GM19240 (cell line): ENCODE data around the gene ETNK2.

Experiments used
- DNase-seq: peaks from one replicate; pipeline ENCODE4 v3.0.0; 2011; ENCODE audit warnings: low spot score; ENCODE audit not compliant: insufficient read length

ETNK2 gene

DNA sequence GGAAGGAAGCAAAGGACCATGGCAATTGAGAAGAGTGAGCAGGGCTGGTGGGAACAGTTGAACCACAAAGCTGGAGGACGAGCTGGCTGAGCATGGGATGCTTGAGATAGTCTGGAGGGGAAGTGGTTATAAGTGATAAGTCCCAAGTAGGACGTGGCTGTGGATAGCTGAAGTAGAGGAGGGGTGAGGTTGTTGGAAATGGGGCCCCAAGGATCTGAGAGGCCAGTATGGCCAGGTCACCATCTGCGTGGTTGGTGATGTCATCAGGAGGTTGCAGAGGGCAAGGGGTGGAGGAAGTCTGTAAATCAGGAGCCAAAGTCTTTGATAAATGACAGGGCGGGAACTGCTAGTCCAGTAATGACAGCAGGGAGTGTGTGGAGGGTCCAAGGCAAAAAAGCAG, 25.3 kb upstream of the ETNK2 start:
- no peak for DNase-seq

DNA sequence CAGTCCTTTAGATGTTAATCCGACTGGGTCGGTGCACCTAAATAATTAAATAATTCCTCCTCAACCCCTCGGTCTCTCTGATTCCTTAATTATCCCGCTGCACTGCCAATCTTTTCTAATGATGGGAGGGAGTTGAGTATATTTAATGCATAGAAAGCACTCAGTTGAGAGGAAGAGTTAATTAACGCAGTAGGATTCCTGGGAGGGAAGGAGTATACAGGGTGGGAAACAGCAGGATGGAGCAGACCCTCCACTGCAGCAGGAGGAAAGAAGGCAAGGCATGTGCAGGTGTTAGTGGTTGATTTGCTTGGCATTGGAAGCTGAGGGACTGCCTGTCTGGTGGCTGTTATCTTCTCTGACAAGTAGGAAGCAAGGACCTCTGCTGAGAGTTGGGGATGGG, 24.2 kb upstream of the ETNK2 start:
- no peak for DNase-seq

DNA sequence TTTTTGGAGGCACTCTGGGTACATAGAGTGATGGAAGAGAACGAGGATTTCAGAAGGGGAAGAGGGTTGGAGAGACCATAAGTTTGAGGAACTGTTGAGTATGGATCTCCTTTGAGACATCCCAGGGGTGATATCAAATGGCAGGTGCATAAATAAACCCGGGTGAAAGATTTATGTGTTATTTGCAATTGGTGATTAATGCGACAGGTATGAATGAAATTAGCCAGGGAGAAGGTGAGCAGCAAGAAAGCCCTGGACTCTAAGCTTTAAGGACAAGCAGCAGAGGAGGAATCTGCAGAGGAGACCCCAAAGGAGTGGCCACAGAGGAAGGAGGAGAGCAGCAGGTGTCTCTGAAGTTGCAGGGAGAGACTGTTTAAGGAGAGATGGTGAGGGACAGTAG, 23.1 kb upstream of the ETNK2 start:
- no peak for DNase-seq

DNA sequence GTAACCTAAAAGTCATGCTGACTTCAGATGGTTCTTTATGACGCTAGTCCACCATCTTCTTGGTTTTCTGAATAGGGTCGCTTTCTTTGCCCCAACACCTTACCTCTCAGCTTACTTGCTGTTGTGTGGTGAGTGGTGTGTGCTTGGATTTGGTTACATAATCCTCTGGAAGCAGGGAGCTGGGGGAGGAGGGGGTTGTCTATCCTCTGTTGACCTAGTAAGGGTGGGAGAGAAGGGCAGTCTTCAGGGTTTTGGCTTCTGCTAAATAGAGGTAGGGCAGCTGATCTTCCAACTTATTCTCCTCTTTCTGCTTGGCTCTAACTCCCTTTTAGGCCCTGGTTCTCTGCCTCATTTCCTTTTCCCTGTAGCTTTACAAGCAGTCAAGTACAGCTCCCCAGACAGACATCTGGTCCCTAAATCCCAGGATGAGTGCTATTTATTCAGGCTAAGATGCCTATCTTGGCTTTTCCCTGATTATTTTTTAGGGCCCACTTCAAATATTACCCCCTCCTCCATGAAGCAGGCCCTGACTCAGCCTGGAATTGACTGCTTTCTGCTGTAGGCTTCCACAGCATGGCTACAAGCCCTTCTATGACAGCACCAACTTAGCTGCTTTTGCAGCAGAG, 20.7 kb upstream of the ETNK2 start:
- no peak for DNase-seq

GRCh38 chr1:204171751-204172178, 19.9 kb upstream of the ETNK2 start:
- no peak for DNase-seq

DNA sequence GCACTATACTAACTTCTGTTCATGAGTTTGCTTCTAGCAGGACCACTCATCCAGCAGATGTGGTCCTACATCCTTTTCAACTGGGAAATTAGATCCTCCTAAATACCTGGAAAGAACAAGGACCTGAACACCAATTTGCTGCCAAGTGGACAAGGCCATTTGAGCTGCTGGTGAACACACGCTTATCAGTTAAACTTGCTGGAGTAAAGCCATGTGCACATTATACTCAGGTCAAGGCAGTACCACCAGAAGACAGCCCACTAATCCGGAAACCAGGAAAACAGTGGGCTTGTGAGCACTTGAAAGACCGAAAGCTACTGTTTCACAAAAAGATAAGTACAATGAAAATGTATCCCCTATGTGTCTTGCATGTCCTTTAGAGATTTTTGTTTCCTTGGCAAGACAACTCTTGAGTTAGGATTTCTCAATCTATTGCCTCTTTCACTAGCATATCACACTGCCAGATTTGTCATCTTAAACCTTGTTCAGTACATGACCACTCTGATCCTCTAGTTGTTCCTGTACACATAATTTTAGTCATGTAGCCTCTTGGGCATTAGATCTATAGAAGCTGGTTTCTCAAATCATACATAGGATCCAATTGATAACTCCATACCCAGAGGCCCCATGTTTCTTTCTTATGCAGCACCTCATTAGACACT, 18.8 kb upstream of the ETNK2 start:
- DNase-seq: no peak

DNA sequence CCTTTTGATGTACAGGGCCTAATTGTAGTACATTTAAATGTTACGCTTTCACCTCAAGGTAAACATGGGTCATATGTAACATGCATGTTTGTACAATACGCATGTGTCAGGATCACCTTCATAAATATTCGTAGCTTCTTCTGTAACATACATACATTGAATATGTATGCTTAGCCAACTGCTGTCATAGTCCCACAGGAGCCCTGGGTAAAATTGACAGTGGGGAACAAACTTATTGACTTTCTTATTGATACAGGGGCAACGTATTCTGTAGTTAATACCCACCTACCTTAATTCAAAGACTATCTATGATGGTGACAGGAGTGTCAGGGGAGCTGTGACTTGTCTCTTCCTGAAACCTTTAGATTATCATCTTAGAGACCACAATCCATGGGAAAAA, 18.0 kb upstream of the ETNK2 start:
- no peak for DNase-seq

DNA sequence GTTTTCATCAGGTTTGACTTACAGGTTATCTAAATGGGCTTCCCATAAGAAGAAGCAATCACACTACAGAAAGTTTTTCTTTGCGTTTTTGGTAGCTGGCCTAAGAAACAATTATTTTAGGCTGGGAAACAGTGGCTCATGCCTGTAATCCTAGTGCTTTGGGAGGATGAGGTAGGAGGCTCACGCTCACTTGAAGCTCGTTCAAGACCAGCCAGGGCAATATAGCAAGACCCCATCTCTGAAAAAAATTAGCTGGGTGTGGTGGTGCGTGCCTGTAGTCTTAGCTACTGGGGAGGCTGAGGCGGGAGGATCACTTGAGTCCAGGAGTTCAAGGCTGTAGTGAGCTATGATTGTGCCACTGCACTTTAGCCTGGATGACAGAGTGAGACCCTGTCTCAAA, 15.9 kb upstream of the ETNK2 start:
- no peak for DNase-seq

DNA sequence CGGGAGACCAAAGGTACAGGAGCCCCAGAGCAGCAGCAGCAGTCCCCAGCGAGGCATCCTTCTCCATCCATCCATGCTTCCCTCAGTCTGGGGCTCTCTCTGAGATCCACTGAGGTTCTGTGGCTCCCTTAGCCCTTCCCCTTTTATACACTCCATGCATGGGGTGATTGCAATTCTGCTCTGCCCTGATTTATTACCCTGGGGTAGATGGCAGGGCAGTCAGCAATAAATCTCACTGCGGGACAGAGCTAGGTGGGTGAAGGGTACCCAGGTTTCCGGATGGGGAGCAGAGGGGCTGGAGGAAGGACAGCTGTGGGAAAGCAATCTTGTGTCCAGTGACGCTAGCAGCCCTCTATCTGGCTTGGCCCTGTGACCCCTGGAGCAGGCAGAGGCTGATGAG, 14.4 kb upstream of the ETNK2 start, which contains the start of gene REN:
Gene REN (minus strand): TSS at position 119 of the 400 bp plus-strand sequence. CDS start 44 bp downstream, at position 75.
- no peak for DNase-seq

DNA sequence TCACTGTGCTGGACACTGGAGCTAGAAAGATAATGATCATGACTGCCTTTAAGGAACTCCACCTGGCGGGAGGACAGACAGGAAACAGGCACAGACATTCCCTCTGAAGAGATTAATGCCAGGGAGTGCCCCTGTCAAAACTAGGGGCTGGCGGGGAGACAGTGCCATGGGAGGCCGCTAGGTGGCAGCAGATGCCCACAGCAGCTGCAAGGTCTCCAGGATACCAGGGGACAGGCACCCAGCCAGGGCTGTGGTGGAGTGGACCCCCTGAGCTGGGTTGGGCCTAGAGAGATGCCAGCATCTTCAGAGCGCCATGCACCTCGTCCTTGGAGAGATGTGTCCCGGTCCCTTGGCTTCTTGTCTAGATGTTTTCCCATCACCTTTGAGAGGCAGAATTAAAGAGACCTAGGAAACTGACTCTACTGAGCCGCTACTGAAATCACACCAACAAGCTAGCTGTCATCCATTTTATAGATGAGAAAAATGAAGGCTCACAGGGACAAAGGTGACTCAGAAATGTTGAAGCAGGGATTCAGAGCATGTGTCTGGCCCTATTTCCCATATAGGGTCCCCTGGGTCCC, 10.7 kb upstream of the ETNK2 start:
- DNase-seq: peak; percentile 88

- no peak for DNase-seq
Measured at GRCh38 chr1:204161609-204162493, 10.0 kb upstream of the ETNK2 start.

DNA sequence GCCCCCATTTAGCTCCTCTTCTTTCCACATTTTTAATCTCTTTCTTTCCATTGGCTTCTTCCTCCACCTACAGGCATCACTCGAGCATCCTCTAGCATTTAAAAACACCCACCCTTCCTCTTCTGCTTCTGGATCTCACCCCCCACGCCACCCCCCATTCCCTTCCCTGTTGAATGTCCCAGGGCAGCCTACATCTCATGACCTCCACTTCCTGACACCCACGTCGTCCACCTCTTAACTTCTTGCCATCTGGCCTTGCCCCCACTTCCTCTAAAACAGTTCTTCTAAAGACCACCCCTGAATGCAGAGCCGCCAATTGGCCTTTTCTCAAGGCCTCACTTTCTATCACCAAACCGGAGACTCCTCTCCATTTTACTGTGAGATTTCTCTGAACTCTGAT, 6.1 kb upstream of the ETNK2 start:
- DNase-seq: no peak

GRCh38 chr1:204155881-204156280, 4.0 kb upstream of the ETNK2 start:
- DNase-seq: no peak

- no peak for DNase-seq
Measured at GRCh38 chr1:204154568-204155255, 2.9 kb upstream of the ETNK2 start.

GRCh38 chr1:204153667-204154066, 1.8 kb upstream of the ETNK2 start:
- DNase-seq: no peak

DNA sequence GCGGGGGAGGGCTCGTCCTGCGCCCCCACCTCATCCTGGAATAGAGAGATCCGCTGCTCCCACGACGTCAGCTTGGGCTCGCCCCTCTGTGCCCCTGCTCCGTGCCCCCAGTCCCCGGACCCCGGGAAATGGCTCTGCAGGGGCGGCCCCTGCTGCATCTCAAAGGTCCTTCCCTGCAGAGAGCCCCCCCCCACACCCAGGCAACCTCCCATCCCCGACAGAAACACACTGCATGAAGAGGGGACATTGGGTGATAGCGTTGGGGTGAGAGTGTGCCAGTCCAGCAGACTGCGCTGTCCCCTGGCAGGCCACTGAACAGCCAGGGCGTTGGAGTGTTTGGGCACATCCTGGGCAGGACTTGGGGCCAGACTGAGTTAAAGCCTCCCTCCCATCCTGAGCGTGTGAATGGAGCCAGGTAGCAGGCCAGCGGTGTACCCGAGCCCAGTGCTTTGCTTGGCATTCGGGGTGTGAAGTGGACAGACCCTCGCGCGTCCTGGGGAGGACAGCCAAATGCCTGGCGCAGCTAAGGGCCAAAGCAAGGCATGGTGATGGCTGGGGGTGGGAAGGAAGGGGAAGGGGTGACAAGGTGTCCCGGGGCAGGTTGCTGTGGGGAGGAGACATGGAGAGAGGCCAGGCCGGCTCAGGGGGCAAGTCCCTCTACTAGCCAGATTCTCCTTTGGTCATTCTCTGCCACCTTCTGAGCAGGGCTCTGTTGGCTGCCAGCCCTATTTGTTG, 633 bp upstream of the ETNK2 start:
- no peak for DNase-seq

DNA sequence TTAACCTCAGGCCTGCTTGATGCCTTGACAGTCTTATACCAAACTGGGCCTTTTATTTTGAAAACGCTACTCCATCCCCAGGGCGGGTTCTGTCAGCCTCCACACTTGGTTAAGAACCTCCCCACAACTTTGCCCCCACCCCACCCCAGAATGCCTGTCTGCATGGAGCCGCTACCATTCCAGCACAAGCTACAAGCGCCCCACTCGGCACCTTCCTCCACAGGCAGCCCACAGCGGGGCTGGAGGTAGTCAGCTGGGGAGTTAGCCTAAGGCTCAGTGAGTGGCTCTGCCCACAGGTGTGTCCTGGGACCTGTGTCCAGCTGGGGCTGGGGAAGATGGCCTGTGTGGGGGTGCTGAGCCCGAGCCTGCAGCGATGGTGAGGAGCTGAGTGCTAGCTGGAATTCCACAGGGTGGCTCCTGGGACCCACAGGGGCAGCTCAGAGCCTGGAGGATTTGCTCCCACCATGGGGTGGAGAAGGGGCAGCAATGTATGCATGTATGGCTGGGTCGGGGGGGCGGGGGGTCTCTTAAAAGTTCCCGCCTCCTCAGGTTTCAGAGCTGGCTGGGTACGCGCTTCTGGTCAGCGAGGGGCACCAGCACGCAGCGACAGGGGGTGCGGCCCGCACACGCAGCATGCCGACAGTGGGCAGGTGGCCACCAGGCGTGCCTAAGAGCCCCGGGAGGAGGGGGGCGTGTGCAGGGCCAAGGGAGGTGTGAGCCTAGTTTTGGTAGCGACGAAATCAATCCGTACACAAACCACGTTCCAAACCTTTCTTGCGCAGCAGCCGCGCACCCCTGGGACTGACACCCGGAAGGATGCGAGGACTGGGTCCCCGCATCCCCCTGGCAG, 917 bp downstream of the ETNK2 start:
- no peak for DNase-seq

- no peak for DNase-seq
Measured at GRCh38 chr1:204149635-204150565, 1.9 kb downstream of the ETNK2 start.

- DNase-seq: no peak
Measured at GRCh38 chr1:204149107-204149506, 2.7 kb downstream of the ETNK2 start.
